Measurements from ENCODE around the gene LMOD1.

The LMOD1 gene

GRCh38 chr1:201851949-201852348, 94.4 kb downstream of the LMOD1 start:
- no peak for DNase-seq

- DNase-seq, result no peak
Observed at GRCh38 chr1:201850053-201850397, 96.3 kb downstream of the LMOD1 start.

- no peak for DNase-seq
Observed at GRCh38 chr1:201849372-201850052, 96.8 kb downstream of the LMOD1 start.

- DNase-seq, result no peak
Observed at GRCh38 chr1:201848230-201848629, 98.1 kb downstream of the LMOD1 start.

- DNase-seq, result no peak
Observed at GRCh38 chr1:201847150-201847549, 99.2 kb downstream of the LMOD1 start.

Measured in COR-L47 (cell line).